Panc1 (cell line): ENCODE results near the gene GPR42.

Experiments used
- POLR2AphosphoS5 ChIP-seq: IDR thresholded peaks from 2 replicates; pipeline ENCODE4 v1.6.1; 2012; ENCODE audit warnings: mild to moderate bottlenecking, low read depth, low read length, moderate library complexity
- TCF7L2 ChIP-seq: IDR thresholded peaks from 2 replicates; pipeline ENCODE4 v1.6.1; 2011; ENCODE audit warnings: mild to moderate bottlenecking, low read depth, low read length, inconsistent platforms
- TF ChIP-seq, protein P1 (sequence below): fragments of 450-650 bp; IDR thresholded peaks from 2 replicates; pipeline ENCODE4 v1.5.1; 2017; ENCODE audit warnings: mild to moderate bottlenecking
- TF ChIP-seq, protein P2 (sequence below), 2 experiments: IDR thresholded peaks; 2 replicates each; pipeline ENCODE4 v1.6.1; 2011 to 2012; ENCODE audit warnings: low read depth in 2 of 2, control low read depth in 1 of 2, low read length in 1 of 2, mild to moderate bottlenecking in 1 of 2, moderate library complexity in 1 of 2; ENCODE audit not compliant: insufficient read depth in 1 of 2

DNA sequence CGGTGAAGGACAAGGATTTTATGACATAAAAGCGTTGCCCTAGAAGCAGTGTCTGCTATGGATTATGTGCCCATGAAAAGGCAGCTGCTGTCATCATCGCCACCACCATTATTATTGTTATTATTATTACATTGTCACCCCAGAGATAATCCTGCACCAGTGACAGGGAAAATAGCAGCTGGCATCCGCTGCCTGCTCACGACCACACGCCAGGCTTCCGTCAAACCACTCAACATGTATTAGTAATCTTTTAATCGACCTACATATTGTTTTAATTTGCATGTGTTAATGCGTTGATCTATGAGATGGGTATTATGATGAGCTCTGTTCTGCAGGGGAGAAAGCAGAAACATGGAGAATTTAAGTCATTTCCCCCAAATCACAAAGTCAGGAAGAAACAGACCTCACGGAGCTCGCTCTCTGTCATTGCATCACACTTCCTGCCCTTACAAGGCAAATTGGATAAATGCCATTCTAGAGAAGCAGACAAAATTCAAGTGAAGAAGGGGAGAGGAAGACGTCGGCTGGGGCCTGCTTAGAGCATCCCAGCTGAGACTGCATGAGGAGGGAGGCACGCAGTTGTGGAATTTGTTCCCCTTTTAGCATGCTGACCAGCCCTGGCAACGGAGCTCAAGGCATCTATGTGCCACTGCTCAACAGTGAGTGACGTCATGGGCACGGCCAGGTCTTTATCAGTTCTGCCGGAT, 12.8 kb upstream of the GPR42 start, which contains the start of gene FFAR3:
- TF ChIP-seq, protein P1, sequence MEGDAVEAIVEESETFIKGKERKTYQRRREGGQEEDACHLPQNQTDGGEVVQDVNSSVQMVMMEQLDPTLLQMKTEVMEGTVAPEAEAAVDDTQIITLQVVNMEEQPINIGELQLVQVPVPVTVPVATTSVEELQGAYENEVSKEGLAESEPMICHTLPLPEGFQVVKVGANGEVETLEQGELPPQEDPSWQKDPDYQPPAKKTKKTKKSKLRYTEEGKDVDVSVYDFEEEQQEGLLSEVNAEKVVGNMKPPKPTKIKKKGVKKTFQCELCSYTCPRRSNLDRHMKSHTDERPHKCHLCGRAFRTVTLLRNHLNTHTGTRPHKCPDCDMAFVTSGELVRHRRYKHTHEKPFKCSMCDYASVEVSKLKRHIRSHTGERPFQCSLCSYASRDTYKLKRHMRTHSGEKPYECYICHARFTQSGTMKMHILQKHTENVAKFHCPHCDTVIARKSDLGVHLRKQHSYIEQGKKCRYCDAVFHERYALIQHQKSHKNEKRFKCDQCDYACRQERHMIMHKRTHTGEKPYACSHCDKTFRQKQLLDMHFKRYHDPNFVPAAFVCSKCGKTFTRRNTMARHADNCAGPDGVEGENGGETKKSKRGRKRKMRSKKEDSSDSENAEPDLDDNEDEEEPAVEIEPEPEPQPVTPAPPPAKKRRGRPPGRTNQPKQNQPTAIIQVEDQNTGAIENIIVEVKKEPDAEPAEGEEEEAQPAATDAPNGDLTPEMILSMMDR, result no peak
- TF ChIP-seq TCF7L2 (no peak), POLR2AphosphoS5 (no peak)
- TF ChIP-seq, protein P2, sequence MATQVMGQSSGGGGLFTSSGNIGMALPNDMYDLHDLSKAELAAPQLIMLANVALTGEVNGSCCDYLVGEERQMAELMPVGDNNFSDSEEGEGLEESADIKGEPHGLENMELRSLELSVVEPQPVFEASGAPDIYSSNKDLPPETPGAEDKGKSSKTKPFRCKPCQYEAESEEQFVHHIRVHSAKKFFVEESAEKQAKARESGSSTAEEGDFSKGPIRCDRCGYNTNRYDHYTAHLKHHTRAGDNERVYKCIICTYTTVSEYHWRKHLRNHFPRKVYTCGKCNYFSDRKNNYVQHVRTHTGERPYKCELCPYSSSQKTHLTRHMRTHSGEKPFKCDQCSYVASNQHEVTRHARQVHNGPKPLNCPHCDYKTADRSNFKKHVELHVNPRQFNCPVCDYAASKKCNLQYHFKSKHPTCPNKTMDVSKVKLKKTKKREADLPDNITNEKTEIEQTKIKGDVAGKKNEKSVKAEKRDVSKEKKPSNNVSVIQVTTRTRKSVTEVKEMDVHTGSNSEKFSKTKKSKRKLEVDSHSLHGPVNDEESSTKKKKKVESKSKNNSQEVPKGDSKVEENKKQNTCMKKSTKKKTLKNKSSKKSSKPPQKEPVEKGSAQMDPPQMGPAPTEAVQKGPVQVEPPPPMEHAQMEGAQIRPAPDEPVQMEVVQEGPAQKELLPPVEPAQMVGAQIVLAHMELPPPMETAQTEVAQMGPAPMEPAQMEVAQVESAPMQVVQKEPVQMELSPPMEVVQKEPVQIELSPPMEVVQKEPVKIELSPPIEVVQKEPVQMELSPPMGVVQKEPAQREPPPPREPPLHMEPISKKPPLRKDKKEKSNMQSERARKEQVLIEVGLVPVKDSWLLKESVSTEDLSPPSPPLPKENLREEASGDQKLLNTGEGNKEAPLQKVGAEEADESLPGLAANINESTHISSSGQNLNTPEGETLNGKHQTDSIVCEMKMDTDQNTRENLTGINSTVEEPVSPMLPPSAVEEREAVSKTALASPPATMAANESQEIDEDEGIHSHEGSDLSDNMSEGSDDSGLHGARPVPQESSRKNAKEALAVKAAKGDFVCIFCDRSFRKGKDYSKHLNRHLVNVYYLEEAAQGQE (IDR thresholded peaks at IDR 0.05; ENCODE audit: insufficient read depth in 1 of 2, low read depth in 2 of 2, low read length in 1 of 2), result no peak
